Activated CD4-positive, CD25-positive, alpha-beta regulatory T cell treated with anti-CD3 and anti-CD28 coated beads, Interleukin-2, amount 50 U/mL, for 24 hours (primary cell): Measurements from ENCODE around the gene HACE1.
A peak's percentile ranks its signal among the peaks of the same experiment; 100 is the strongest.

Experiments
- ATAC-seq, 2 donors: fragments of 150-1000 bp; cut with Tn5 transposase; one replicate each; pipeline ENCODE4 v1.10.0; 2021; ENCODE audit warnings: mild to moderate bottlenecking in 1 of 2, moderate library complexity in 1 of 2

HACE1 gene

DNA sequence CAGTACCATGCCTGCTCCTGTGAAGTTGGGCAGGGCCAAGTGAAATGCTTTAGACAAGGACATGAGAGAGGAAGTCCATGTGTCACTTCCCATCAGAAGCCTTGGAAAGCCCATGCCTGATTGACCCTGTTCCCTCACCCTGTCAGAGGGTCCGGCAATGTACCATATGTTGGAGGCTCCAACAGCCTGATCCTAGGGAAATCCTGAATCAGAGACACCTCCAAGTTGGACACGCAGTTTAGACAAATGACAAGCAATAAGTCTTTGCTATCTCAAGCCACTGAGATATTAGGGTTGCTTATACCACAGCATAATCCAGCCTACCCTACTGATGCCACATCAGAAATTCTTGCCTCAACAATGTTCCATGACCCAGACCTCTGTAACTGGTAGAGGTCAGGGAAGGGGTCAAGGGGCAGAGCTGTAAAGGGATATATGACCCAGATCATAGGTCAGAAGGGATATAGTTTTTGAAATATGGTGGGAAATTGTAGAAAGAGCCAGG, 174.8 kb downstream of the HACE1 start:
- ATAC-seq, result no peak

- no peak for ATAC-seq
Observed at GRCh38 chr6:104683809-104684208, 175.9 kb downstream of the HACE1 start.

- peak in 1 of 2 donors; percentile 63 for ATAC-seq
Observed at GRCh38 chr6:104682722-104683643, 176.7 kb downstream of the HACE1 start.

- no peak for ATAC-seq
Observed at GRCh38 chr6:104680539-104680938, 179.2 kb downstream of the HACE1 start.

GRCh38 chr6:104679971-104680370, 179.7 kb downstream of the HACE1 start:
- no peak for ATAC-seq
